ENCODE measurements around the gene SYF2. TPM values are rescaled to one million over a fixed set of nuclear protein-coding genes. Genes with fewer than 3 reads are reported as not detected.
A peak's percentile ranks its signal among the peaks of the same experiment; 100 is the strongest.

The SYF2 gene
- polyA plus RNA-seq, 2 of the 4 experiments (the other 2 are of a cell fraction), result 38.6 to 39.7 TPM

- H3K4me3 ChIP-seq, result no peak overlapping the region
- 89% methylated on average over 3 of the region's 3 CpGs for WGBS (ENCODE audit: missing lambda C conversion rate)
- TF ChIP-seq, protein P1, sequence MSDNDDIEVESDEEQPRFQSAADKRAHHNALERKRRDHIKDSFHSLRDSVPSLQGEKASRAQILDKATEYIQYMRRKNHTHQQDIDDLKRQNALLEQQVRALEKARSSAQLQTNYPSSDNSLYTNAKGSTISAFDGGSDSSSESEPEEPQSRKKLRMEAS (IDR thresholded peaks at IDR 0.05), result no peak
- no peak for TF ChIP-seq FOSL2 (IDR thresholded peaks at IDR 0.05)
- TF ChIP-seq FOSL2 (CRISPR knock-in tag; IDR thresholded peaks at IDR 0.05), result peak; percentile 43
- ATAC-seq, result no peak
- H3K27ac ChIP-seq, result no peak overlapping the region
- no peaks in the 10 kb centered on the region for H3K9me3 ChIP-seq
- CTCF ChIA-PET, result interaction anchor here (1.4 kb wide), 1 partner anchor 18 kb away, joined by 3 read pairs; no protein-coding TSS in a partner anchor
- no peak for FAIRE-seq
- no peaks in the 10 kb centered on the region for H3K4me1 ChIP-seq
- POLR2A ChIA-PET, result no interaction called here
- H3K4me2 ChIP-seq, result no peak overlapping the region
- DNase-seq (ENCODE audit: low read depth in 1 of 2, low spot score in 1 of 2), result no peak
Measured at GRCh38 chr1:25223471-25223870, 8.8 kb downstream of the SYF2 start.

DNA sequence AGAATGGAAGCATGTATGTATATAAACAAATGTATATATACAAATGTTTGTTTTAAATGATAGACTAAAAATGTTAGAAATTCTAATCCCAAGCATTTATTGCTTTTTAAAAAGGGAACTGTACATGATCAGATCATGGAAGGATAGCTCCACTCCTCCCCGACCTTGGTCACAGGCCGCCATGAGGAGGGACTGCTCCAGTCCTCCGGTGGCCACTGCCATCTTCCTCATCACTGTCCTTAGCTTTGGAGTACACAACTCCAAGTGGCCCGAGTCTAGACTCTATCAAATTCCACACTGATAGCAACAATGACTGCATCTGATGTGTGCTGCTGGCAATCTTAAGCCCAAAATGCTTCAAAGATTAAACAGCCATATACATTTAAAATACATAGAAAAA is 9.7 kb downstream of the SYF2 start:
- Histone ChIP-seq H3K9me3 (no peaks in the 10 kb centered on the region), H3K4me2 (no peak overlapping the region), H3K4me3 (no peak overlapping the region), H3K27ac (no peak overlapping the region), H3K4me1 (no peaks in the 10 kb centered on the region)
- POLR2A ChIA-PET, result interaction anchor here (0.7 kb wide), 1 partner anchor 17 kb away, joined by 3 read pairs; no protein-coding TSS in a partner anchor
- CTCF ChIA-PET, result interaction anchor here (1.4 kb wide), 2 partner anchors 9 to 17 kb away, joined by 3 read pairs; no protein-coding TSS in a partner anchor
- WGBS (ENCODE audit: missing lambda C conversion rate), result 90% methylated on average over 4 of the region's 4 CpGs
- FAIRE-seq (no peak), DNase-seq (ENCODE audit: low read depth in 1 of 2, low spot score in 1 of 2) (no peak), ATAC-seq (no peak)
- TF ChIP-seq CEBPB (IDR thresholded peaks at IDR 0.05), result no peak
- no peak for TF ChIP-seq BHLHE40 (IDR thresholded peaks at IDR 0.05; ENCODE audit: low read depth, low read length)
- TF ChIP-seq PHF8 (IDR thresholded peaks at IDR 0.05; ENCODE audit: borderline replicate concordance, low read depth), result no peak
- no peak for TF ChIP-seq RNF2 (IDR thresholded peaks at IDR 0.05; ENCODE audit: borderline replicate concordance, low read depth)
- TF ChIP-seq ZC3H11A (IDR thresholded peaks at IDR 0.05), result no peak
- TF ChIP-seq MAZ (IDR thresholded peaks at IDR 0.05; ENCODE audit: borderline replicate concordance, low read depth, low read length), result no peak
- no peak for TF ChIP-seq USF2 (IDR thresholded peaks at IDR 0.05)
- no peak for TF ChIP-seq HMGXB4 (CRISPR knock-in tag; IDR thresholded peaks at IDR 0.05; ENCODE audit: borderline replicate concordance)
- no peak for TF ChIP-seq HOXB5 (CRISPR knock-in tag; IDR thresholded peaks at IDR 0.05)
- no peak for TF ChIP-seq MAFK (IDR thresholded peaks at IDR 0.05; ENCODE audit: partially characterized antibody)
- TF ChIP-seq HES2 (IDR thresholded peaks at IDR 0.05), result no peak
- no peak for TF ChIP-seq NFE2L2 (conservative IDR thresholded peaks at IDR 0.05; ENCODE audit: low read length)
- no peak for TF ChIP-seq FOSL2 (IDR thresholded peaks at IDR 0.05)
- no peak for TF ChIP-seq FOSL2 (CRISPR knock-in tag; IDR thresholded peaks at IDR 0.05)
- no peak for TF ChIP-seq HDAC2 (IDR thresholded peaks at IDR 0.05)
- no peak for TF ChIP-seq ZSCAN20 (CRISPR knock-in tag; IDR thresholded peaks at IDR 0.05)
- no peak for TF ChIP-seq CBX2 (IDR thresholded peaks at IDR 0.05; ENCODE audit: borderline replicate concordance, low read depth)
- no peak for TF ChIP-seq TP53 (CRISPR knock-in tag; IDR thresholded peaks at IDR 0.05)
- TF ChIP-seq RCOR1 (IDR thresholded peaks at IDR 0.05; ENCODE audit: low read depth, low read length), result no peak

DNA sequence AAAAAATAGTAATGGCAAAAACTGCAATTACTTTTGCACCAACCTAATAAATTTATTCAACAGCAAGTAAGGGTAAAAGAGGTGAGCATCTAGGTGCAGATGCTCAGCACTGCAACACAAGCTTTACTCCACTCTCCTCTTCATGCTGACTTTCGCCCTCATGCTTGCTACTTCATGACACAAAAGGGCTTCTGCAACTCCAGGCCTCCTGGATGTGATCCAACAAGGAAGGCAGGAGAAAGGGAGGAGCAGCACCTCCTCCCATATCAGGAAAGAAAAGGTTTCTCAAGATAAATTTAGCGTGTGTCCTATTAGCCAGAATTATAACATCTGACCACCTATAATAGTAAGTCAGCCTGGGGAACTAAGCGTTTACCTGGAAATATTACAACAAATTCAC is 11.6 kb downstream of the SYF2 start:
- Histone ChIP-seq H3K4me2 (no peak overlapping the region), H3K9me3 (no peaks in the 10 kb centered on the region), H3K4me3 (no peak overlapping the region), H3K4me1 (no peaks in the 10 kb centered on the region), H3K27ac (no peak overlapping the region)
- no peak for TF ChIP-seq HOXB13 (CRISPR knock-in tag; IDR thresholded peaks at IDR 0.05; ENCODE audit: low read depth)
- TF ChIP-seq CBX8 (IDR thresholded peaks at IDR 0.05), result no peak
- TF ChIP-seq, protein P2, sequence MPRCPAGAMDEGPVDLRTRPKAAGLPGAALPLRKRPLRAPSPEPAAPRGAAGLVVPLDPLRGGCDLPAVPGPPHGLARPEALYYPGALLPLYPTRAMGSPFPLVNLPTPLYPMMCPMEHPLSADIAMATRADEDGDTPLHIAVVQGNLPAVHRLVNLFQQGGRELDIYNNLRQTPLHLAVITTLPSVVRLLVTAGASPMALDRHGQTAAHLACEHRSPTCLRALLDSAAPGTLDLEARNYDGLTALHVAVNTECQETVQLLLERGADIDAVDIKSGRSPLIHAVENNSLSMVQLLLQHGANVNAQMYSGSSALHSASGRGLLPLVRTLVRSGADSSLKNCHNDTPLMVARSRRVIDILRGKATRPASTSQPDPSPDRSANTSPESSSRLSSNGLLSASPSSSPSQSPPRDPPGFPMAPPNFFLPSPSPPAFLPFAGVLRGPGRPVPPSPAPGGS (IDR thresholded peaks at IDR 0.05), result no peak
- TF ChIP-seq, protein P3, sequence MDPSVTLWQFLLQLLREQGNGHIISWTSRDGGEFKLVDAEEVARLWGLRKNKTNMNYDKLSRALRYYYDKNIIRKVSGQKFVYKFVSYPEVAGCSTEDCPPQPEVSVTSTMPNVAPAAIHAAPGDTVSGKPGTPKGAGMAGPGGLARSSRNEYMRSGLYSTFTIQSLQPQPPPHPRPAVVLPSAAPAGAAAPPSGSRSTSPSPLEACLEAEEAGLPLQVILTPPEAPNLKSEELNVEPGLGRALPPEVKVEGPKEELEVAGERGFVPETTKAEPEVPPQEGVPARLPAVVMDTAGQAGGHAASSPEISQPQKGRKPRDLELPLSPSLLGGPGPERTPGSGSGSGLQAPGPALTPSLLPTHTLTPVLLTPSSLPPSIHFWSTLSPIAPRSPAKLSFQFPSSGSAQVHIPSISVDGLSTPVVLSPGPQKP (IDR thresholded peaks at IDR 0.05; ENCODE audit: low read depth, low read length), result no peak
- TF ChIP-seq POLR2AphosphoS2 (conservative IDR thresholded peaks at IDR 0.05; ENCODE audit: low read length), result no peak
- no peak for TF ChIP-seq MAFK (IDR thresholded peaks at IDR 0.05; ENCODE audit: partially characterized antibody)
- no peak for TF ChIP-seq JUNB (IDR thresholded peaks at IDR 0.05)
- FAIRE-seq (no peak), ATAC-seq (no peak), DNase-seq (ENCODE audit: low read depth in 1 of 2, low spot score in 1 of 2) (no peak)
- ChIA-PET CTCF (interaction anchor here (0.6 kb wide), 1 partner anchor 134 kb away, joined by 3 read pairs; no protein-coding TSS in a partner anchor), POLR2A (no interaction called here)
- WGBS (ENCODE audit: missing lambda C conversion rate), result 90% methylated on average over 3 of the region's 3 CpGs

Measured in A549 (cell line).